RCC 7860 (cell line): Measurements from ENCODE around the gene SEPSECS.

Source experiments
- DNase-seq: peaks from one replicate; pipeline ENCODE4 v3.0.0-alpha.2; 2015; ENCODE audit warnings: low spot score
- FAIRE-seq: peaks from 2 replicates; lab custom pipeline; 2012; peaks lifted over from hg19 to GRCh38; lab: Jason Lieb, UNC

SEPSECS gene

DNA sequence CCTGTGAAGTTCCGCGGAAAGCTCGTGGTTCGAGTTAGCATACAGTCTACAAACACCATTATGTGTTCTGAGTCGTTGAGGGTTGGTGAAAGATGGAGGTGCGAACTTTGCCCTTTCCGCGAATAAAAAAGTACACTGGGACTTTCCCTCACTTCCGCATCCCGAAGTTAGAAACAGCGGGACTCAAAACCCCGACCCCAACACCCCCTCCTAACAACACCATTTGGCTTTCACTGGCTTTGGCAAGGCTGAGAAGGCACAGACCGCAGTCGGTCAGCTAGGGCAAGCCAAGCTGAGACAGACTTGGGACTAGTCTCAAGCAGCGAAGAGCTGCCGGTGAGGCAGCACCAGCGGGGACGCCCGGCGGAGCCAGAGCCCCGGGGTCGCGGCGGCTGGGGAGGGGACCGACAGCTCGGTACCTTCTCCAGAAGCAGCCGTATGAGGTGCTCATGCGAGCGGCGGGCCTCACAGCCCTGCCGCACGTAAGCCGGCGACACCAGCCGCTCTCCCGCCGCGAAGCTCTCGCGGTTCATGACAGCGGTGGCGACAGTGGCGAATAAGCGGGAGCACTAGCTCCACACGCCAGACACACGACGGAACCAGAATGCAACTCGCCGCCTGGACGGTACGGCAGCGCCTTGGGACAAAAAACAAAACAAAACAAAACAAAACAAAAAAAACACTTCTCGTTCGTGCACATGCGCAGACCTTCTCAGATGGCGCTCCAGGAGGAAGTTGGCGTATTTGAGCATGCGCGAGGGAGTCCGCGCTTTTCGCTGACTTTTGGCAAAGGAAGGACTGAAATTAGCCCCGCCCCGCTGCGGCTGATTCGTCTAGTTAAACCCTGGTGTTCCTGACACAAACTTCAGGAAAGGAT lies at the start of gene SEPSECS:
SEPSECS (minus strand) TSS at position 613 of the 877 bp plus-strand sequence; CDS start at position 533, 80 bp downstream.
- DNase-seq (peak; percentile 90), FAIRE-seq (peak; percentile 91)

- DNase-seq (no peak), FAIRE-seq (no peak)
These were observed 49.5 kb upstream of the SEPSECS start for GRCh38 chr4:25209702-25210101.

DNA sequence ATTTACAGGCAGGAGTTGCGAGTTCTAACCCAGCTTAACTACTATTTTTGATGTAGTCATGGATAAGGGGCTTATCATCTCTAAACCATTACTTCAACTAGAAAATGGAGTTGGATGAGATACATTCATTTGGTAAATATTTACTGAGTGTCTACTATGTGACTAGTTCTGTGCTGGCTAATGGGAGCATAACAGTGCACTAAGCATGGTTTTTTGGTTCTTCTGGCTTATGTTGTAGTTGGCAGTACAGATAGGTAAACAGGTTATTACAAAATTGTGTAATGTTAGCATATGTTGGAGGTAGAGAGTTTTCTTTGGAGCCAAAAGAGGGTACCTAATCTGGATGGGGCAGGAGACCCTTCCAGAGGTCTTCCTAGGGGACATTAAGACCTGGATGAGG lies 47.7 kb upstream of the SEPSECS start:
- no peak for DNase-seq
- no peak for FAIRE-seq

- FAIRE-seq (no peak), DNase-seq (no peak)
These were observed 38.5 kb upstream of the SEPSECS start for GRCh38 chr4:25198713-25199112.

GRCh38 chr4:25190407-25190806 lies 30.2 kb upstream of the SEPSECS start:
- FAIRE-seq (no peak), DNase-seq (no peak)

DNA sequence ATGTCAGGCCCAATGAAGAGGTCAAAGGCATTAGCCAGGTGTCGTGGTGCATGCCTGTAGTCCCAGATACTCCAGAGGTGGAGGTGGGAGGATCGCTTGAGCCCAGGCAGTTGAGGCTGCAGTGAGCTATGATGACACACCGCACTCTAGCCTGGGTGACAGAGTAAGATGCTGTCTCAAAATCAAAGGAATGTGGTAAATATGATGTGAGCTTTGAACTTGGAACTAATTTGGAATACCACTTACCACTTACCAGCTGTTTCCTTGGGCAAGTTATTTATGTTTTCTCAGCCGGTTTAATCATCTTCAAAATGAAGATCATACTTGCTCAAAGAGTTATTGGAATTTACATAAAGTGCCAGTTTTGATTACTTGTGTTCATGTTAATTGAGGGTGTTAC lies 23.8 kb upstream of the SEPSECS start:
- no peak for DNase-seq
- FAIRE-seq = no peak

- FAIRE-seq (no peak), DNase-seq (no peak)
These were observed 22.7 kb upstream of the SEPSECS start for GRCh38 chr4:25182937-25183336.

DNA sequence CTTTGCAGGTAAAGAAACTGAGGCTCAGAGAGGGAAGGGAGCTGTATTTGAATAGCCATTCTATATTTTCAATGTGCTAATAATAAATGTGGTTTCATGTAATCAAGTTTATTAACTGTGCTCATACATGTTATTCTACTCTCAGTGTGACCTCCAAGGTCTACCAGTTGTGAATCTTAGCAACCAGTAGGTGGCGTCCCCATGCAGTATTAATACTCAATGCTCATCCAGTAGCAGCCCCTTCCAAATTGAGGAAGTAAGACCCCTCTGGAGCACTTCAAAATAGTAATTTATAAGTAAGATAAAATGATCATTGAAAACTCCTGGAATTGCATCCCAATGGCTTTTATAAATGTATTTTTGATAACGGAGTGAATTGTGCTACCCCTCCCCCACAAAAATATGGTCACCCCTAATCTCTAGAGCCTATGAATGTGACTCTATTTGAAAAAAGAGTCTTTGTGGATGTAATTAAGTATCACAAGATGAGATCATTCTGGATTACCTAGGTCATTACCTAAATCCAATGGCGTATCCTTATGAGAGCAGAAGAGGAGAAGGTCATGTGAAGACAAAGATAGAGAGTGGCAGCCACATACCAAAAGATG lies 20.4 kb upstream of the SEPSECS start:
- DNase-seq (peak; percentile 22), FAIRE-seq (no peak)

GRCh38 chr4:25178838-25179261 lies 18.6 kb upstream of the SEPSECS start:
- DNase-seq (no peak), FAIRE-seq (no peak)

GRCh38 chr4:25177147-25177546 lies 16.9 kb upstream of the SEPSECS start:
- no peak for FAIRE-seq
- no peak for DNase-seq

GRCh38 chr4:25174674-25175073 lies 14.4 kb upstream of the SEPSECS start:
- FAIRE-seq (no peak), DNase-seq (no peak)

GRCh38 chr4:25172961-25173915 lies 13.0 kb upstream of the SEPSECS start:
- peak; percentile 88 for DNase-seq
- peak; percentile 98 for FAIRE-seq

- DNase-seq (no peak), FAIRE-seq (no peak)
These were observed 11.1 kb upstream of the SEPSECS start for GRCh38 chr4:25171201-25171865.

- FAIRE-seq = no peak
These were observed 9.2 kb upstream of the SEPSECS start for GRCh38 chr4:25169446-25169845.

GRCh38 chr4:25165916-25166315 lies 5.7 kb upstream of the SEPSECS start:
- FAIRE-seq (no peak), DNase-seq (no peak)

More at GRCh38 chr4:25169446-25169845, 9.2 kb upstream of the SEPSECS start:
- no peak for DNase-seq

GRCh38 chr4:25163196-25163595 lies 2.9 kb upstream of the SEPSECS start:
- DNase-seq (no peak), FAIRE-seq (no peak)

GRCh38 chr4:25162566-25162965 lies 2.3 kb upstream of the SEPSECS start:
- DNase-seq (no peak), FAIRE-seq (no peak)

DNA sequence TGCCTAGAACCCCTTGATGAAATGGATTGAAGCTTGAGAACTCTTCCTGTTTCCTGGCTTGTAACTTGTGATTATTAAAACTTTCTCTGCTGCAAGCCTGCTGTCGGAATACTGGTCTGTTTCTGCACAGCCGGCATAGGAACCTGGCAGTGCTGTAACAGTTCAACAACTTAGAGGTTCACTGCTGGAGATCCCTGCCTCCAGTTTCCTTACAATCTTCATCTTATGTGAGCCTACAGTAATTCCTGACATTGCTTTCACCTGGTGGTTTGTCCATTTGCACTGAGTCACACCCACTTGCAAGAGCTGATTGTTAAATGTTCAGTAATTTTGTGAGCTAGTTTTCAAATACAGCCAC lies 1.3 kb upstream of the SEPSECS start:
- DNase-seq = no peak
- FAIRE-seq = no peak

DNA sequence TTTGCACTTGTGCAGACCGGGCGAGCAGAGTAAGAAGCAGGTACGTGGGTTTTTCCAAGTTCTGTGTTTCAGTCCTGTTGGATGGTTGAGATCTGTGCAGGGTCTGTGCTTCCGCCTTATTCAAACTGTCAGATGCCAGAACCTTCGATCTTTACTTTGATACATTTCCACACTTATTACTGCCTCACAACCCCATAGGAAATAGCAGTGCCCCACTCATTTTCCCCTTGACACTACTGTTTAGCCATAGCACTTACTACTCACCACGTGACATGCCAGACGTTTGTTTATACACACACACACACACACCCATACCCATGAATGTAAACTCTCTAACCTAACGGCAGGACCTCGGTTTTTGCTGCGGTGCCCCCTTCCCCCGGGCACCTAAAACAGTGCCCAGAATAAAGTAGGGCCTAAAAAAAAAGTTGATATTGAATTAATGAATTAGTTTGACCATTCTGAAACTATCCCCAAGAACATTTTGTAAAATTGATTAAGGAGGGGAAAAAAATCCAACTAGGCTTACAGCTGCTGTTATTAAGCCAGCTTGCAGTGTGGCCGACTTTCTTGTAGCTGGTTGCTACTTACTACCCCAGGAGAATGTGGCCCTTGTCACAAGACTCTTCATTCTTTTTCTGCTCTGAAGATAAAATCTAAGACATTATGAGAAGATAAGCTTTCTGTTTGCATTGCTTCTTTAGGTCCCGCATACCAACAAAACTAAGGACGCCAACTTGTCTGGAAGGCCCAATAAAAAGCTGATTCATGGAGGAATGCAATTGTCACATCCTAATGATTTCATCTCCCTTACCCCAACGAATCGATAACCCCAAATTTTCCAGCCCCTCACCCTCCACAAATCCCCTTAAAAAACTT lies 704 bp upstream of the SEPSECS start:
- FAIRE-seq (no peak), DNase-seq (no peak)

- DNase-seq (no peak), FAIRE-seq (no peak)
These were observed 1.4 kb downstream of the SEPSECS start for GRCh38 chr4:25158817-25159216.
